Measurements from ENCODE around the gene ERP29.

- TF ChIP-seq CTCF (IDR thresholded peaks at IDR 0.05 in 8 of 11, conservative IDR thresholded peaks at IDR 0.05 in 3 of 11) = no peak
- TF ChIP-seq POLR2A (IDR thresholded peaks at IDR 0.05) = no peak
Observed at GRCh38 chr12:112018571-112019237, 5.5 kb downstream of the ERP29 start.

Measured in spleen (tissue), 7 donors.